A549 (cell line): ENCODE results near the gene PSPH. TPM values are rescaled to one million over a fixed set of nuclear protein-coding genes. Genes with fewer than 3 reads are reported as not detected.

Experiments
- ATAC-seq, 2 experiments: fragments of 200-7000 bp in 1 of 2; fragments of >200 bp in 1 of 2; cut with Nextera tagmentation in 1 of 2; cut with Tn5 transposase in 1 of 2; 3 replicates each; pipeline versions ENCODE4 v1.8.0 to v1.9.1; 2018 to 2020; ENCODE audit warnings: mild to moderate bottlenecking in 1 of 2, moderate library complexity in 1 of 2
- CTCF ChIA-PET: fragments of 300-600 bp; sonication (Branson Sonifier 250); formaldehyde crosslinking; extraction: SDS; loops from one replicate; lab custom pipeline; 2021; ENCODE audit warnings: antibody characterized with exemption, inconsistent platforms; lab: Yijun Ruan, JAX
- POLR2A ChIA-PET: fragments of 350-600 bp; formaldehyde crosslinking; extraction: SDS; loops from one replicate; lab custom pipeline; 2021; ENCODE audit warnings: antibody characterized with exemption, inconsistent platforms; lab: Yijun Ruan, JAX
- DNase-seq, 2 experiments: peaks; one replicate each; pipeline versions ENCODE4 v3.0.0 to v3.0.0-alpha.2; 2011 to 2016; ENCODE audit warnings: low read depth in 1 of 2, low spot score in 1 of 2
- FAIRE-seq: peaks from 2 replicates; lab custom pipeline; 2011; peaks lifted over from hg19 to GRCh38; lab: Jason Lieb, UNC
- H3K27ac ChIP-seq, 2 experiments: fragments of >200 bp; sonication (Bioruptor Twin); formaldehyde crosslinking; 3 replicates each; pipeline ENCODE4 v1.5.1; 2016 to 2017
- H3K4me1 ChIP-seq: fragments of >200 bp; sonication (Bioruptor Twin); formaldehyde crosslinking; 3 replicates; pipeline ENCODE4 v1.6.1; 2016
- H3K4me2 ChIP-seq: fragments of >200 bp; sonication (Bioruptor Twin); formaldehyde crosslinking; 3 replicates; pipeline ENCODE4 v1.6.1; 2016
- H3K4me3 ChIP-seq: fragments of >200 bp; sonication (Bioruptor Twin); formaldehyde crosslinking; 3 replicates; pipeline ENCODE4 v1.5.1; 2016
- H3K9me3 ChIP-seq: fragments of >200 bp; sonication (Bioruptor Twin); formaldehyde crosslinking; 3 replicates; pipeline ENCODE4 v1.6.1; 2016
- CBX8 ChIP-seq: fragments of 200-600 bp; sonication (generic); IDR thresholded peaks from 2 replicates; pipeline ENCODE4 v1.6.1; 2016
- CHD4 ChIP-seq: fragments of 200-600 bp; sonication (generic); IDR thresholded peaks from 2 replicates; pipeline ENCODE4 v1.6.1; 2016; ENCODE audit warnings: antibody characterized with exemption, mild to moderate bottlenecking, borderline replicate concordance
- E2F6 ChIP-seq: IDR thresholded peaks from 2 replicates; pipeline ENCODE4 v1.6.1; 2012; ENCODE audit warnings: low read depth, borderline replicate concordance
- ESRRA ChIP-seq: fragments of 150-350 bp; IDR thresholded peaks from 2 replicates; pipeline ENCODE4 v1.6.1; 2014; ENCODE audit warnings: mild to moderate bottlenecking, low read length, borderline replicate concordance
- FOSL2 ChIP-seq, 2 experiments: fragments of 450-650 bp in 1 of 2; fragments of >200 bp in 1 of 2; sonication (Bioruptor Twin) in 1 of 2; formaldehyde crosslinking; IDR thresholded peaks; 2 replicates each; pipeline versions ENCODE4 v1.5.0 to v1.6.1; 2016 to 2020; ENCODE audit warnings: mild to moderate bottlenecking in 1 of 2, moderate library complexity in 1 of 2
- GATA3 ChIP-seq: IDR thresholded peaks from 2 replicates; pipeline ENCODE4 v1.6.1; 2012; ENCODE audit warnings: borderline replicate concordance
- HES2 ChIP-seq: fragments of >200 bp; sonication (Bioruptor Twin); formaldehyde crosslinking; IDR thresholded peaks from 2 replicates; pipeline ENCODE4 v1.6.1; 2016
- HEYL ChIP-seq: fragments of 250-450 bp; sonication (Bioruptor Pico); IDR thresholded peaks from 2 replicates; pipeline ENCODE4 v1.8.0; 2021; ENCODE audit warnings: mild to moderate bottlenecking, moderate library complexity
- HOXA7 ChIP-seq: fragments of 250-450 bp; sonication (Bioruptor Pico); IDR thresholded peaks from 2 replicates; pipeline ENCODE4 v1.5.0; 2020; ENCODE audit warnings: mild to moderate bottlenecking, moderate library complexity
- HOXB13 ChIP-seq: fragments of 250-450 bp; sonication (Bioruptor Pico); IDR thresholded peaks from 2 replicates; pipeline ENCODE4 v1.5.0; 2020; ENCODE audit warnings: low read depth, mild to moderate bottlenecking, moderate library complexity
- JUN ChIP-seq, 2 experiments: fragments of >200 bp; sonication (Bioruptor Twin); formaldehyde crosslinking; IDR thresholded peaks; 2 replicates in 1 of 2; 3 replicates in 1 of 2; pipeline ENCODE4 v1.6.1; 2016 to 2017
- MAFK ChIP-seq: fragments of 450-650 bp; IDR thresholded peaks from 2 replicates; pipeline ENCODE4 v1.6.1; 2014; ENCODE audit not compliant: partially characterized antibody
- MAX ChIP-seq: IDR thresholded peaks from 2 replicates; pipeline ENCODE4 v1.6.1; 2012
- POLR2AphosphoS2 ChIP-seq: conservative IDR thresholded peaks from 2 replicates; pipeline ENCODE4 v1.6.1; 2012; ENCODE audit warnings: low read length, improper control_type of control experiment, inconsistent platforms
- RAD21 ChIP-seq, 2 experiments: fragments of >200 bp in 1 of 2; sonication (Bioruptor Twin) in 1 of 2; formaldehyde crosslinking in 1 of 2; IDR thresholded peaks in 1 of 2; conservative IDR thresholded peaks in 1 of 2; 2 replicates in 1 of 2; 3 replicates in 1 of 2; pipeline ENCODE4 v1.6.1; 2012 to 2018; ENCODE audit warnings: inconsistent platforms in 1 of 2
- RCOR1 ChIP-seq: fragments of 150-350 bp; IDR thresholded peaks from 2 replicates; pipeline ENCODE4 v1.6.1; 2014; ENCODE audit warnings: antibody characterized with exemption, low read length, low read depth
- REST ChIP-seq: fragments of 200-600 bp; sonication (generic); IDR thresholded peaks from 2 replicates; pipeline ENCODE4 v1.6.1; 2016; ENCODE audit warnings: antibody characterized with exemption, mild to moderate bottlenecking, moderate library complexity
- TP53 ChIP-seq: fragments of 250-450 bp; sonication (Bioruptor Pico); IDR thresholded peaks from 2 replicates; pipeline ENCODE4 v1.5.0; 2021; ENCODE audit warnings: mild to moderate bottlenecking, moderate library complexity
- USF2 ChIP-seq: fragments of 450-650 bp; IDR thresholded peaks from 2 replicates; pipeline ENCODE4 v1.6.1; 2014; ENCODE audit warnings: antibody characterized with exemption
- ZFP36 ChIP-seq: fragments of 450-650 bp; IDR thresholded peaks from 2 replicates; pipeline ENCODE4 v1.6.1; 2014; ENCODE audit warnings: borderline replicate concordance; ENCODE audit not compliant: partially characterized antibody
- ZNF302 ChIP-seq: fragments of 250-450 bp; sonication (Bioruptor Pico); IDR thresholded peaks from 2 replicates; pipeline ENCODE4 v1.9.0; 2021; ENCODE audit warnings: inconsistent platforms, mild to moderate bottlenecking, moderate library complexity
- WGBS: methylation state at CpG from one replicate; pipeline ENCODE4 v1.1.6; 2017; ENCODE audit errors: missing lambda C conversion rate; 5-methylcytosine and 5-hydroxymethylcytosine counted together
- polyA plus RNA-seq, 4 experiments: library from polyadenylated mRNA; depleted of rRNA in 3 of 4; stranded (reverse); fragments of >200 nt; fragmentation: RNase III in 1 of 4; extraction: RNeasy Plus Mini Kit Qiagen cat#74134 plus additional on column Dnase treatment in 1 of 4; gene quantifications; 2 replicates in 3 of 4; 3 replicates in 1 of 4; pipeline ENCODE4 v1.2.3, GENCODE V29; 2011 to 2017

The PSPH gene
- polyA plus RNA-seq, 2 of the 4 experiments (the other 2 are of a cell fraction): 60.9 to 64.7 TPM

- DNase-seq (no peak), ATAC-seq (no peak), FAIRE-seq (no peak)
- Histone ChIP-seq H3K9me3 (no peaks in the 10 kb centered on the region), H3K4me2 (no peak overlapping the region), H3K27ac (no peak overlapping the region), H3K4me3 (no peak overlapping the region), H3K4me1 (peaks cover 14% of the 10 kb centered on the region; the same call in 2 of the 3 replicates)
- ChIA-PET CTCF (interaction anchor here (0.7 to 1.0 kb wide), 4 partner anchors 18 to 63 kb away, joined by 3 to 5 read pairs (median 4); no protein-coding TSS in a partner anchor), POLR2A (interaction anchor here (0.8 kb wide), 1 partner anchor 25 kb away, joined by 4 read pairs; the partner anchor contains the start of gene PSPH)
- TF ChIP-seq CBX8 (no peak), HEYL (CRISPR knock-in tag) (no peak), RCOR1 (no peak), REST (no peak), GATA3 (no peak), HOXB13 (CRISPR knock-in tag) (no peak), HOXA7 (no peak), RAD21 (conservative IDR thresholded peaks at IDR 0.05 in 1 of 2, IDR thresholded peaks at IDR 0.05 in 1 of 2) (no peak), ZNF302 (CRISPR knock-in tag) (no peak), ZFP36 (no peak), ESRRA (no peak)
- WGBS: 78% methylated on average over 2 of the region's 2 CpGs
These were observed 24.7 kb downstream of the PSPH start for GRCh38 chr7:56026538-56026937.

GRCh38 chr7:56023500-56023899, 27.7 kb downstream of the PSPH start:
- no peak overlapping the region for H3K27ac ChIP-seq
- CTCF ChIA-PET: interaction anchor here (1.2 to 1.5 kb wide), 2 partner anchors 11 to 55 kb away, joined by 3 to 4 read pairs; no protein-coding TSS in a partner anchor
- ATAC-seq: no peak

More at GRCh38 chr7:56023500-56023899, 27.7 kb downstream of the PSPH start:
- FAIRE-seq (no peak), DNase-seq (no peak)
- no peak overlapping the region for H3K4me3 ChIP-seq
- TF ChIP-seq USF2 (no peak), CHD4 (no peak), MAFK (no peak), POLR2AphosphoS2 (no peak), REST (no peak), FOSL2 (IDR thresholded peaks at IDR 0.05) (no peak), FOSL2 (CRISPR knock-in tag; IDR thresholded peaks at IDR 0.05) (no peak), E2F6 (no peak), HES2 (no peak), MAX (no peak), JUN (IDR thresholded peaks at IDR 0.05) (no peak), TP53 (CRISPR knock-in tag) (no peak)
- TF ChIP-seq, all 56 proteins: peak for 0
- no peaks in the 10 kb centered on the region for H3K4me1 ChIP-seq
- no peaks in the 10 kb centered on the region for H3K9me3 ChIP-seq
- POLR2A ChIA-PET: no interaction called here
- H3K4me2 ChIP-seq: no peak overlapping the region
